NCI-H748 (cell line): ENCODE results near the gene GPR68.
"Not testable (repeated sequence)": the region's sequence is repeated elsewhere in the genome, so short reads cannot be mapped to it uniquely, and the experiment has no call there.

ENCODE experiments used
- DNase-seq: peaks from one replicate; lab custom pipeline; 2025; ENCODE audit not compliant: unreplicated experiment; lab: John Stamatoyannopoulos, UW

The GPR68 gene

GRCh38 chr14:91273273-91273884 is 28.9 kb upstream of the GPR68 start:
- DNase-seq = no peak

DNA sequence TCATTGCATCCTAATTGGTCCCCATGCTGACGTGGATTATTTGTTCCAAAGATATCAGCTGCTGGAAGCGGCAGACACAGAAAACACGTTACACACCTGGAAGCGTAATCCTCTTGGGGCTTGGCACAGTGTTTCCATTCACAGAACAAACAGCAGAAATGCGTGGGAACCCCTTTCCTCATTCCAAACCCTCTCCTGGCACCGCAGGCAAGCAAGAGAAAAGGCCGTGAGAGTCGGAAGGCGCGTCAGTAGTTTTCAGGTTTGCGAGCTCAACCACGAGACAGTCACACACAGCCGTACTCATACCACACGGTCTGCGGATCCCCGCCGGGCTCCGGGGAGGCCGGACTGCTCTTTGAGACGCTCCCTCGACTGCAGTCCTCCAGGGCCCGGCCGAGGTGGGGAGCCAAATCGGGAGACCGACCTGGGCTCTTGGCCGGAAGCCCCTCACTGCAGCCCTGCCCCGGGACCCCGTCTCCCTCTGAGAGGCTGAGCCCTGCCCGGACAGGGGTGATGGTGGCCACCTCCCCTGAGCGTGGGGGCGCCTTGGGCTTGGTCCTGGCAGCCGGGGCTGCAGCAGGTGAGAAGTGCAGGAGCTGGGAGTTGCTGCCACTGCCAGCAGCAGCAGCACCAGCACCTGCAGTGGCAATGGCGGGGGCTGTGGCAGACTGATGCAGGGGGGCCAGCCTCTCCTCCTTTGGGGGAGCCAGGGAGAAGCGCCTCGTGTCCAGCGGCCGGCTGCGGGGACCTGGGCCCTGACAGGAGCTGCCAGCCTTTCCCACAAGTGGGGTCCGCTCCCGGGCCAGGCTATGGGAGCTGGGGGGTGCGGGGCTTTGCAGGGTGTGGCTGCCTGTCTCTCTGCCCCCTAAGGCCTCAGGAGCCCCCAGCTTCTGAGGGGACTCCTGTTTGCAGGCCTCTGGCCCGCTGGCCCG is 28.1 kb upstream of the GPR68 start:
- DNase-seq = no peak

- no peak for DNase-seq
These were observed 27.1 kb upstream of the GPR68 start for GRCh38 chr14:91271639-91272038.

DNA sequence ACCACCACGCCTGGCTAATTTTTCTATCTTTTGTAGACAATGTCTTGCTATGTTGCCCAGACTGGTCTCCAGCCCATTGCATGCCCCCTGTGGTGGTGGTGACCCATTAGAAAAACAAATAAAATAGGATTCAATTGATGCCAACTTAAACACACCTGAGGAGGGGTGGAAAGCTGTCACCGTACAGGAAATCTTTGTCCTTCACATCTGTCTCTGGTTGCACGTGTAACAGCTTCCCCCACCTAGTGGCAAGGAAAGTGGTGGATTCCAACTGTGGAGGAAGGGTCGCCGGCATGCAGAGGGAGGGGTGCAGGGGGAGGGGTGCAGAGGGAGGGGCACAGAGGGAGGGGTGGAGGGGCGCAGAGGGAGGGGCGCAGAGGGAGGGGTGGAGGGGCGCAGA is 26.1 kb upstream of the GPR68 start:
- peak; percentile 49 for DNase-seq

GRCh38 chr14:91270188-91270587 is 25.7 kb upstream of the GPR68 start:
- no peak for DNase-seq

DNA sequence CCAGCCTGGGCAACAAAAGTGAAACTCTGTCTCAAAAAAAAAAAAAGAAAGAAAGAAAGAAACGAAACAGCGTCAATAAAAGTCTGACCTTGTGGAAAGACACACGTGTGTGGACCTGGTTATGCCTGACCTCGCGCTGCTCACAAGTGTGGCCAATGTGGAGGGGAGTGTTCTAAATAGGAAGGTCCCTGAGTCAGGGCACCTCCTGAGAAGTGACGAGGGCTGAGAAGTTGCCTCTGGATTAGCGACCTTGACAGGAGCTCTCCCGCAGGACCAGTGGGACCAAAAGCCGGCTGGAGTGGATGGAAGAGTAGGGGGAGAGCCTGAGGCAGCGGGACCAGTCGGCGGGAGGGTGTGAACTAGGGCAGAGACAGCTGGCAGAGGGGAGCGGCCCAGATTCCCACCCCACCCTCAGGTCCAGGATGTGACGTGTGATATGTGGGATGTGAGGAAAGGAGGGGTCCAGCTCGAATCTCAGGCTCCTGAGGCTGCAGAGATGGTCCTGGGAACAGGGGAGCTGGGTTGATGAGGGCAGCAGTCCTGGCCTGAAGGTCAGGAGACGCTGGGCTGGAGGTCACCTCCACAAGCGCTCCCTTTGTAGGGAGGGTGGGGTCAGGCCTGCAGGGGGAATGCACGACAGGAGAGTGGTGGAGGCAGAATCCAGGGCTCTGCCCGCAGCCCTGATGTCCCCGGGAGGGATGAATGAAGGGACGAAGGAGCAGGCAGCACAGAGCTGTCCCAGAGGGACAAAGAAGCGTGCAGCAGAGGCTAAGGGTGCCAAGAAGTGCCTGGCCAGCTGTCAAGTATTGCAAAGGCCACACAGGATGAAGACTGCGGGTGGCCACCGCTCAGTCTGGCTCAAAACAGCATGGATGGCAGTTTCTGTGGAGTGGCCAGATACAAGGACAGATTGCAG is 24.8 kb upstream of the GPR68 start:
- no peak for DNase-seq

DNA sequence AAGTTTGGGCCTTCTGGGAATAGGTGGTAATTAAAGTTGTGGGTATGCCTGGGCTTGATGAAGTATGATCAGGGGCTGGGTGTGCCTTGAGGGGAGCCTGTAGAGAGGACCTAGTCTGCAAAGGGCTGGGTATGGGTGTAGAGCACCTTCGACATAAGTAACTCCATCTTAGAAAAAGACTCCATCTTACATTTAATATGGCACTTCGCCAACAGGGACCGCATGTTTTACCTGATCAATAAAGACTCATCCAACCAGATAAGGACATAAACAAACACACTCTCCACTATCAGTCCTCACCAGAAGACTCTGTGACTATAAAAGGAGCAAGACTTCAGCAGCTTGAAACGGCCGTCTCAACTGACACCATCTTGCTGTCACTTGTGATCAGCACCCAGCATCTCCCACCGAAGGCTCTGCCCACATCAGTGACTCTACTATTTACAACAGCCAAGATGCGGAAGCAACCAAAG is 23.5 kb upstream of the GPR68 start:
- DNase-seq = no peak

DNA sequence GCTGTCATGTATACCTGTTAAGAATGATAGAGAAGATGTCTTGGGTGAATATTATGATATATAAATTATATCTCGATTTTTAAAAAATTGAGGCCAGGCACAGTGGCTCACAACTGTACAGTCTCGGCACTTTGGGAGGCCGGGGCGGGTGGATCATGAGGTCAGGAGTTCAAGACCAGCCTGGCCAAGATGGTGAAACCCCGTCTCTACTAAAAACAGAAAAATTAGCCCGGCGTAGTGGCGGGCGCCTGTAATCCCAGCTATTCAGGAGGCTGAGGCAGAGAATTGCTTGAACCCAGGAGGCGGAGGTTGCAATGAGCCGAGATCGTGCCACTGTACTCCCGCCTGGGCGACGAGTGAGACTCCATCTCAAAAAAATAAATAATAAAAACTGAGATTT is 21.8 kb upstream of the GPR68 start:
- DNase-seq = not testable (repeated sequence)

DNA sequence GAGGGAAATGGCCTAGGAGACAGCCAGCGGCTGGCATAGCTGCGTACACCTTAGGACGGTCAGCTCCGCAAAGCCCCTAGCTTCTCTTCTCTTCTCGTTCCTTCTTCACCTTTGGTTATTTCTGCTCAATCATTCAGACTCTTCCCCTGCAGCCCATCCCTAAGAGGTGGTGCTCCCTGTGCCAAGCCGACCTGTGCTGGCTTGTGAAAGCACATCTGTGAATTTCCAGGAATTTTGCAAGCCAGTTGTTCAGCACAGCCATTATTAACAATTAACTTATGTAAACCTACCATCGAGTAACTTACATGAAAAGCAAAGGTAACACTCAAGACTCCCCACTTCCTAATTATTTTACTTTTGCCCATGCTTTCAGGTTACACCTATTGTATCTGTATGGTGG is 20.9 kb upstream of the GPR68 start:
- DNase-seq = no peak

DNA sequence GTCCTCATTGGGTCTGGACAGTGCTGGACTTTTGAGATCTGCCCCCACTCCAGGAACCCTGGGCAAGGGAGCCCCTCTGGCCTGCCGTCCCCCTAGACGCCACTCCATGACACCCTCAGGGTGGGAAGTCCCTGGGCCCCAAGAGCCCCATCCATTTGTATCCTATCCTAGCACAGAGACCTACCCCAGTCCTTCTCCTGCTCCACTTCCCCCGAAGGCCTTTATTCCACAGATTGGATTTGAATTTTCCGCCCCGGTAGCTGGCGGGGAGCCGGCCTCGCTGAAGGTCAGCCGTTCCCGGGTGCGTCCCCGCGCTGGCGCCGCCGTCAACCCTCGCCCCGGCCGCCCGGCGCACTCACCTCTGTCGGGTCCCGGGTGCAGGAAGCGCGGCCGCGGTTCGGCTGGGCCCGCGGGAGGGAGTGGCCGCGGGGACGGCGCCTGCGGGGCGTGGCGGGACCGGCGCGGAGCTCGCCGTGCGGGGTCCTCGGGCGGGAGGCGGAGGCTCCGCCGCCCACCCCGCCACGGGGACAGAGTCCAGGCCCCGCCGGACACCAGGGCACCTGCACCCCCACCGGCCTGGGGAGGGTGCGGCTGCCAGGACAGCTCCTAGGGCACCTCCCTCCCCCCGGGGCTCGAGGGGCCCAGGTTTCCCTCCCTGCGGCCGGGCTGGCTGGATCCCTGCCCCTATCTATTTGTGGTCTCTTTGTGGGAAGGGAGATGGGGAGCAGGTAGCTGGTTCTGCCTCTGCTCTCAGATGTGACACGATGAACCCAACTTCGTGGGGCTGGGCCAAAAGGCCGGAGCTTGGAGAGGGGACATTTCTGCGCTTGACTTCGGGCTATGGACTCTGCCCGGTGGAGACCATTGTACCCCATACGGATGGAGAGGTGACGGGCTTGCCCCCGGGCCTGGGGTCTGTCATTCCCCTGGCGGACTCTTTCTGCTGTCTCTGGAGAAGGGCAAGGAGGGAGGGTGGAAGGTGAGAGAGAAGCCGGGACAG is 19.9 kb upstream of the GPR68 start:
- peak; percentile 42 for DNase-seq

DNA sequence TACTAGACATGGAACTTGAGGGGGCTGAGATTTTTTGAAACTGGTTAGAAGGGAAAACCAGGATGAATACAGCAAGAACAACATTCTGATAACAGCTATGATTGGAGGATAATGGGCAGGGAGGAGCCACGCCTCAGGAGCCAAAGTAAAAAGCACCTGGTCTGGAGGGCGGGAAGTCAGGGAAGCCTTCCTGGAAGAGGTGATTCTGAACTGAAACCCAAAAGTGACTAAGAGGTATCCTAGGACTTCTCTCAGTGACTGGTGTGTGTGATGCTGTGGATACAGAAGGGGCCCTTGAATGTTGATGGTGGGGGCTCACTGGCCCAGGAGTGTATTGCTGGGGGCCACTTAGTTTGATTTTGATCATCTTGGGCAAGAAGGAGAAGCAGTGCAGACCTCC is 18.8 kb upstream of the GPR68 start:
- DNase-seq = no peak

GRCh38 chr14:91261986-91262549 is 17.6 kb upstream of the GPR68 start:
- no peak for DNase-seq

DNA sequence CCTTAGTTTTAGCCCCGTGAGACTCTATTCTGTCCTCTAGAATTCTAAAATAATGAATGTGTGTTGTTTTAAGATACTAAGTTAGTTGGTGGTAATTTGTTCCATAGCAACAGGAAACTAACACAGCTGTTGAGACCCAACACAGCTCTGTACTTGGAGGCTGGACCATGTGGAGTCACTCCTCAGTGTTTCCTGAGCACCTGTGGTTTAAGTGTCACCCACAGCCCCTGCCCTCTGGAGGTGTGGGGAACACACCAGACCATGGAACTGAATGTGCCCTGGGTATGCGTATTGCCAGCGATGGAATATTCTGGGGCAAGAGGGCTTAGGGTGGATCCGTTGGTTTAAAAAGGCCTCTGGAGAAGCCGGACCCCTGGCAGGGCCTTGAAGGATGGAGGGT is 16.6 kb upstream of the GPR68 start:
- no peak for DNase-seq

DNA sequence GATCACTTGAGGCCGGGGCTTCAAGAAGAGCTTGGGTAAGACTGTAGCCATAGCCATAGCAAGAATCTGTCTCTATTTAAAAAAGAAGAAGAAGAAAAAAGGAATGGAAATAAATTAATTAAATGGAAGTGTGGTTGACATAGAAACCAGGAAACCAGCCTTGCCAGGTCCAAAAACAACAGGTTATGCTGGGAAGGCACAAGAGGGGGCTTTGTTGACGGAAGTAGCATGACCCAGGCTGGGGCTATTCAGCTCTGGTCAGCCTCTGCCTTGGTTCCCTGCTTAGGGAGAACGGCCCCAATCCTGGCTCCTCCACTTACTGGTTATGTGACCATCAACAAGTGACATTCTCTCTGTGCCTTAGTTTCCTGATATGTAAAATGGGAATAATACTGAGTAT is 14.4 kb upstream of the GPR68 start:
- DNase-seq = no peak

DNA sequence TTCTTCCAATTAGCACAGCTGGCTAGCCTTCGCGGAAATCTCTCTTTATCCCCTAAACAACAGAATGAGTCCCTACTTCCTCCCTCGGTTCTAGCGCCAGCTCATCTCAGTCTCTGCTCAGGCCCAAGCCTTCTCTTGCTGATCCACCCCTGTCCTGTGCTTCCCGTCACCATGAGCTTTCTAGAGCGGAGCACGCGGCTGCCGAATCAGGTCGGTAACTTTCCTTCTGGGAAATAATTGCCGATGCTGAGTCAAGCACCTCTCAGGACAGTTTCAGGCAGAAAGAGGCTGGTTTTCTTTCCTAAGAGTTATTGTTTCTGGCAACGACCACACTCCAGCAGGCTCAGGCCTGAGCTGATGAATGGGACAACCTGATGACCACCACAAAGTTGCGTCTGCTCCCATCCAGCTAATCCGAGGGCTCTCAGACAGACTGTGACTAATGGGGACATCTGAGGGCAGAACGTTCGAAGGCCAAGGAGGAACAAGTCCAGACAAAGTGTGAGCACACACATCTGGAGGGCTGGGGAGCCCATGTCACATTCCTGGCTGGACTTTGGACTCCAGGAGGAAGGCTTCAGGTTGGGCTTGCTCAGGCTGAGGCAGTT is 13.6 kb upstream of the GPR68 start:
- DNase-seq = peak; percentile 26

GRCh38 chr14:91257328-91258010 is 13.0 kb upstream of the GPR68 start:
- DNase-seq = no peak

DNA sequence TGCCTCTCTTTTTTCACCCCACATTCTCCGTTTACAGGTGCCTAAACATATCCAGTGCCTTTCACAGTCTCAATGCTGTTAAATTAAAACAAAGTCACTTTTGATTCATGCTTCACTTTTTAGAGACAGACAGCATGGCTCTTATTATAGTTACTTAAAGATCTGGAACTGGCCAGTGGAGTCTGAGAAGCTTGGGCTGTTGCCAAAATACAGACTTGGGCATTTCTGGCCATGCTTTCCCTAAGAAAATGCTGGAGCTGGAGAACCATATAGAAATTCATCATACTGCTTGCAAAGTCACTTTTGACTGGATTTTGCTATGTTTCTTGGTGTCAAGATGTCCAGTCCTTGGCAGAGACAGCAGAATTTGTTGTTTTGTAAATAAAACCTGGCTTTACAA is 12.2 kb upstream of the GPR68 start:
- no peak for DNase-seq

- DNase-seq = no peak
These were observed 10.7 kb upstream of the GPR68 start for GRCh38 chr14:91255026-91255695.
